Activated naive CD8-positive, alpha-beta T cell treated with anti-CD3 and anti-CD28 coated beads, Interleukin-2, amount 10 ng/mL, durations not matched to agents 7 days and 5 days (primary cell): Measurements from ENCODE around the gene ZNF513. TPM values are rescaled to one million over a fixed set of nuclear protein-coding genes. Genes with fewer than 3 reads are reported as not detected.
A peak's percentile ranks its signal among the peaks of the same experiment; 100 is the strongest.
"Not testable (repeated sequence)": the region's sequence is repeated elsewhere in the genome, so short reads cannot be mapped to it uniquely, and the experiment has no call there.

Experiments
- ATAC-seq: fragments of 150-1000 bp; cut with Tn5 transposase; one replicate; pipeline ENCODE4 v1.10.0; 2021; ENCODE audit warnings: low read depth, moderate library complexity
- POLR2A ChIA-PET: fragments of 350-600 bp; sonication (Branson Sonifier 250); formaldehyde crosslinking; loops from one replicate; lab custom pipeline; 2021; ENCODE audit warnings: antibody characterized with exemption; lab: Charles Lee
- DNase-seq: peaks from one replicate; pipeline ENCODE4 v3.0.0; 2021
- H3K27ac Mint-ChIP-seq: one replicate; pipeline ENCODE4 v1.8.0; 2022; ENCODE audit warnings: mild to moderate bottlenecking, mixed read lengths
- H3K27me3 Mint-ChIP-seq: one replicate; pipeline ENCODE4 v1.8.0; 2022; ENCODE audit warnings: mild to moderate bottlenecking, moderate library complexity, mixed read lengths
- H3K36me3 Mint-ChIP-seq: one replicate; pipeline ENCODE4 v1.8.0; 2021; ENCODE audit warnings: mild to moderate bottlenecking, mixed read lengths
- H3K4me1 Mint-ChIP-seq: one replicate; pipeline ENCODE4 v1.8.0; 2021; ENCODE audit warnings: mixed read lengths
- H3K4me3 Mint-ChIP-seq: one replicate; pipeline ENCODE4 v1.8.0; 2022; ENCODE audit warnings: mild to moderate bottlenecking, moderate library complexity, mixed read lengths
- H3K9me3 Mint-ChIP-seq: one replicate; pipeline ENCODE4 v1.8.0; 2021; ENCODE audit warnings: mixed read lengths
- total RNA-seq, 2 experiments: library from RNA; stranded (reverse); gene quantifications; one replicate each; pipeline ENCODE4 v1.2.3, GENCODE V29; 2021

Gene ZNF513
- 10 to 100 TPM; 16.4 to 18.6 TPM for total RNA-seq

- Mint-ChIP-seq H3K27me3 (no peaks in the 10 kb centered on the region), H3K4me3 (peak within 1 kb of the TSS; percentile 79), H3K27ac (peak within 1 kb of the TSS; percentile 87), H3K4me1 (peaks cover 16% of the 10 kb centered on the region), H3K36me3 (peaks cover 26% of the 10 kb centered on the region), H3K9me3 (no peaks in the 10 kb centered on the region)
- POLR2A ChIA-PET = interaction anchor here (0.5 to 3.5 kb wide), 13 partner anchors 10 to 283 kb away, joined by 3 to 55 read pairs (median 9); partner anchors contain the start of genes EIF2B4, GTF3C2, NRBP1 and PPM1G
- ATAC-seq (peak; percentile 89), DNase-seq (peak; percentile 90)
These were observed at the start of gene ZNF513 for GRCh38 chr2:27380626-27381545. ZNF513 (minus strand) TSS chr2:27380734; CDS start chr2:27380526, 208 bp downstream.

DNA sequence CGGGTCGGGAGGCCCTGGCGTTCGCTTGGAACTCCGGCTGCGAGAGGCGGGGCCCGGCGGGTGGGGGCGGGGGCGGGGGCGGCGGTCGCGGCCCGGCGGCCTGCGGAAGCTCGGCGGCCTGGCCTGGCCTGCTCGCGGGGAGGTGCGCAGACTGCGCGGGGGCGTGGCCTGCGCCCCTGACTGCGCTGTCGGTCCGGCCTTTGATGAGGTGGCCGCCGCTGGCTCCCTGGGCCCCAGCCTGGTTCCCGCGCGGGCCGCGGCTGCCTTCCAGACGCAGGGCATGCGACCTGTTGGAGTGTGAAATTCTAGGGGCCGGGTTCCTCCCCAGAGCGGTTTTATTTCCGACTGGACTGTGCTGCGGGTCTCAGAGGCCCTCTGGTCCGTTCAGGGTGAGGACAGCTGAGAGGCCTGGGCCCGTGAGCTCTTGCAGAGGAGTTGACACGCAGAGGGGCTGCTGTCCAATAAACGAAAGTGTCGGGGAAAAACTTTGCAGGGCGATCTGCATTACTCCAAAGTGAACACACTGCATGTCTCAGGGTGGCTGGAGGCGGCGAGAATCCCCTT lies 48.5 kb upstream of the ZNF513 start:
- Mint-ChIP-seq H3K4me3 (peak overlapping the region; percentile 99), H3K27me3 (no peaks in the 10 kb centered on the region), H3K4me1 (peaks cover 19% of the 10 kb centered on the region), H3K9me3 (no peaks in the 10 kb centered on the region), H3K36me3 (peaks cover 11% of the 10 kb centered on the region), H3K27ac (peak overlapping the region; percentile 99)
- POLR2A ChIA-PET = interaction anchor here (0.6 to 7.4 kb wide), 15 partner anchors 8 to 254 kb away, joined by 3 to 91 read pairs (median 4); partner anchors contain the start of genes CCDC121, EIF2B4, GPN1 and GTF3C2
- DNase-seq (peak; percentile 87), ATAC-seq (peak; percentile 72)

- peaks cover 2% of the 10 kb centered on the region for H3K27me3 Mint-ChIP-seq
- H3K27ac Mint-ChIP-seq = peak within 1 kb of the TSS; percentile 99
- peaks cover 19% of the 10 kb centered on the region for H3K4me1 Mint-ChIP-seq
- H3K9me3 Mint-ChIP-seq = no peaks in the 10 kb centered on the region
- H3K36me3 Mint-ChIP-seq = peaks cover 6% of the 10 kb centered on the region
- DNase-seq (peak; percentile 98), ATAC-seq (peak; percentile 88)
- peak within 1 kb of the TSS; percentile 99 for H3K4me3 Mint-ChIP-seq
- POLR2A ChIA-PET = interaction anchor here (0.6 to 7.4 kb wide), 15 partner anchors 8 to 305 kb away, joined by 3 to 91 read pairs (median 4); partner anchors contain the start of genes ABHD1, CCDC121, EIF2B4 and GPN1
These were observed 47.9 kb upstream of the ZNF513 start, which contains the start of gene NRBP1 for GRCh38 chr2:27428213-27428977. NRBP1 (plus strand) TSS chr2:27428631; CDS start chr2:27433274, 4,643 bp downstream.

DNA sequence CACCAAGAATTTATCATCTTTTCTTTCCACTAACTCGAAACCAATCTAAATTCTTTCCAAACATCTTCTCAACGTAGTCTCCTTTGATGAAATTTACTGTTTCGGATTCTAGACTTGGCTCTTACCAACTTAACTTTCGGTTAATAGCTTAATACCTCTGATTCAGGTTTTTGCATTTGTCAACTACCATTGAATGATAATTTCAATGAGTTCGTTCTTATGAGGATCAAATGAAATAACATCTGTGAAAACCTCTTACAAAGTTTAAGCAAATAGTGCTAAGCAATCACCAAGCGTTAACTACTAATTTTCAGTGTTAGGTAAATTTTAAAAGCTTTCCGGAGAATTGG lies 47.3 kb upstream of the ZNF513 start:
- no peaks in the 10 kb centered on the region for H3K9me3 Mint-ChIP-seq
- peaks cover 4% of the 10 kb centered on the region for H3K36me3 Mint-ChIP-seq
- DNase-seq (no peak), ATAC-seq (no peak)
- H3K4me3 Mint-ChIP-seq = peak overlapping the region; percentile 99
- POLR2A ChIA-PET = interaction anchor here (0.7 to 7.4 kb wide), 11 partner anchors 10 to 304 kb away, joined by 3 to 91 read pairs (median 4); partner anchors contain the start of genes ABHD1, CCDC121, EIF2B4 and GPN1
- peaks cover 19% of the 10 kb centered on the region for H3K4me1 Mint-ChIP-seq
- H3K27ac Mint-ChIP-seq = peak overlapping the region; percentile 99
- peaks cover 4% of the 10 kb centered on the region for H3K27me3 Mint-ChIP-seq

- ATAC-seq, POLR2A ChIA-PET, H3K4me3 Mint-ChIP-seq, H3K27me3 Mint-ChIP-seq, H3K27ac Mint-ChIP-seq, H3K36me3 Mint-ChIP-seq, H3K9me3 Mint-ChIP-seq, DNase-seq: not testable (repeated sequence)
- H3K4me1 Mint-ChIP-seq = peaks cover 11% of the 10 kb centered on the region
These were observed 44.5 kb upstream of the ZNF513 start for GRCh38 chr2:27425039-27425438.

- peaks cover 6% of the 10 kb centered on the region for H3K27me3 Mint-ChIP-seq
These were observed 42.4 kb upstream of the ZNF513 start for GRCh38 chr2:27422958-27423357.

GRCh38 chr2:27421660-27422250 lies 41.2 kb upstream of the ZNF513 start:
- POLR2A ChIA-PET = no interaction called here
- Mint-ChIP-seq H3K4me3 (no peak overlapping the region), H3K27ac (no peak overlapping the region)

More at GRCh38 chr2:27422958-27423357, 42.4 kb upstream of the ZNF513 start:
- ATAC-seq (no peak), DNase-seq (no peak)
- POLR2A ChIA-PET = no interaction called here
- Mint-ChIP-seq H3K9me3 (no peaks in the 10 kb centered on the region), H3K36me3 (no peaks in the 10 kb centered on the region), H3K4me1 (peaks cover 5% of the 10 kb centered on the region), H3K27ac (no peak overlapping the region), H3K4me3 (no peak overlapping the region)

DNA sequence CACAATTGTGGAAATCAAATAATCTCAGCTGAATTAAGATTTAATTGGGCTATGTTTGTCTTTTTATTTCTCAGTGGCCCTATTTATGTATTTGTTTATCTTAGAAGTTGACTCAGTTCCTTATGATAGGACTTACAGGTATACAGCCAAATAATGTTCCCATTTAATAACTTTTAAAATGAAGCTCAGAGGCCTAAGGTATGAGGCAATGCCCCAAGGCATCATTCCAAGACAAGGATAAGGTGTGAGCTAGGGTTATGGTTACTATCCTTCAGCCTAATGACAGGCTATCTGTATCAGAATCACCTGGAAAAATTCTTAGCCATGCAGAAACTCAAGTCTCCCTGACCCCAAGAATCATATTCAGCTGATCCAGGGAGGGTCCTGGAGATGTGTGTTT lies 40.5 kb upstream of the ZNF513 start:
- Mint-ChIP-seq H3K27ac (no peak overlapping the region), H3K36me3 (no peaks in the 10 kb centered on the region), H3K4me1 (no peaks in the 10 kb centered on the region), H3K27me3 (peaks cover 6% of the 10 kb centered on the region), H3K4me3 (no peak overlapping the region), H3K9me3 (no peaks in the 10 kb centered on the region)
- POLR2A ChIA-PET = interaction anchor here (1.8 kb wide), 1 partner anchor 8 kb away, joined by 4 read pairs; the partner anchor contains the start of gene NRBP1
- DNase-seq = no peak
- ATAC-seq = no peak

More at GRCh38 chr2:27421660-27422250, 41.2 kb upstream of the ZNF513 start:
- DNase-seq (no peak), ATAC-seq (no peak)
- Mint-ChIP-seq H3K27me3 (peaks cover 6% of the 10 kb centered on the region), H3K9me3 (no peaks in the 10 kb centered on the region), H3K36me3 (no peaks in the 10 kb centered on the region), H3K4me1 (no peaks in the 10 kb centered on the region)

DNA sequence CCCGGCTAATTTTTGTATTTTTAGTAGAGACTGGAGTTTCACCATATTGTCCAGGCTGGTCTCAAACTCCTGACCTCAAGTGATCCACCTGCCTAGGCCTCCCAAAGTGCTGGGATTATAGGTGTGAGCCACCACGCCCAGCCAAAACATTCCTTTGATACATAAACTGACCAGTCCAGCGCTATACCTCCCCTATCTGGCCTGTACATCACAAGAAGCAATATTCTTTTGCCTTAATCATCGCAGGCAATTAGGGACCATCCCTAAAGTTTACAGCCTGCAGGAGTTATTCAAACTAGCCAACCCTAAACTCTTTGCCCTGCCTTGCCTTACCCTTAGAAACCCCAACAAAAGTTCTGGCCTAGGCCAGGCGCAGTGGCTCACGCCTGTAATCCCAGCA lies 35.6 kb upstream of the ZNF513 start:
- peaks cover 9% of the 10 kb centered on the region for H3K27me3 Mint-ChIP-seq
- POLR2A ChIA-PET = interaction anchor here (0.7 kb wide), 1 partner anchor 61 kb away, joined by 4 read pairs; no protein-coding TSS in a partner anchor
- H3K9me3 Mint-ChIP-seq = peaks cover 3% of the 10 kb centered on the region
- ATAC-seq (no peak), DNase-seq (no peak)
- no peak overlapping the region for H3K27ac Mint-ChIP-seq
- no peaks in the 10 kb centered on the region for H3K36me3 Mint-ChIP-seq
- no peak overlapping the region for H3K4me3 Mint-ChIP-seq
- no peaks in the 10 kb centered on the region for H3K4me1 Mint-ChIP-seq

DNA sequence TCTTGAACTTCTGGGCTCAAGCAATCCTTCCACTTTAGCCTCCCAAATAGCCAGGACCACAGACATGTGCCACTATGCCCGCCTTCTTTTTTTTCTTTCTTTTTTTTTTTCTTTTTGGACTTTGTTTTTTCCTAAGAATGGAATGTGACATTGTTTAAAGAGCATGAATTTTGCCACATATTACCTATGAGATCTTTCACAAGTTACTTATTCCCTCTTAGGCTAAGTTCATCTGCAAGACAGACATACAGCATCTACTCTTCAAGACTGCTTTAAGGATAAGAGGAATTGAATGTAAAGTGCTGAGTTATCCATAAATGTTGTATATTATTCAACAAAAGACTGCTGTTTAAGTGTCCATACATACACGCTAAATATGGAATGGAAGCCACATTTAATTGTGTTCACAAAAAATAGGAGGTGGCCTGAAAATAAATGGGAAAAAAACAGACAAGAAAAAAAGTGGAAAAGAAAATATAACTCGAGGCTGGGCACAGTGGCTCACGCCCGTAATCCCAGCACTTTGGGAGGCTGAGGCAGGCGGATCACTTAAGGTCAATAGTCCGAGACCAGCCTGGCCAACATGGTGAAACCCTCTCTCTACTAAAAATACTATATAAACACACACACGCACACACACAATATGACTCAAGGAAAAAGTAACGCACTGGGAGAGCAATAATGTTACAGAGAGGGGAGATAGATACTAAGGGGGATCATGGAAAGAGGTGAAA lies 32.1 kb upstream of the ZNF513 start:
- no peak for ATAC-seq
- Mint-ChIP-seq H3K4me1 (peaks cover 14% of the 10 kb centered on the region), H3K27me3 (peaks cover 7% of the 10 kb centered on the region), H3K27ac (no peak overlapping the region), H3K9me3 (peaks cover 3% of the 10 kb centered on the region), H3K36me3 (peaks cover 3% of the 10 kb centered on the region), H3K4me3 (no peak overlapping the region)
- POLR2A ChIA-PET = no interaction called here
- no peak for DNase-seq

- H3K9me3 Mint-ChIP-seq = peaks cover 3% of the 10 kb centered on the region
- POLR2A ChIA-PET = interaction anchor here (0.6 to 4.2 kb wide), 19 partner anchors 9 to 1417 kb away, joined by 3 to 91 read pairs (median 4); partner anchors contain the start of genes CCDC121, EIF2B4, GPN1 and GTF3C2
- peaks cover 26% of the 10 kb centered on the region for H3K4me1 Mint-ChIP-seq
These were observed 29.0 kb upstream of the ZNF513 start, which contains the start of gene PPM1G for GRCh38 chr2:27409321-27410073. PPM1G (minus strand) TSS chr2:27409591; CDS start chr2:27409422, 169 bp downstream.

More at GRCh38 chr2:27409321-27410073, 29.0 kb upstream of the ZNF513 start, which contains the start of gene PPM1G:
- H3K27me3 Mint-ChIP-seq = peaks cover 7% of the 10 kb centered on the region
- H3K27ac Mint-ChIP-seq = peak within 1 kb of the TSS; percentile 85
- peak; percentile 97 for ATAC-seq
- peak within 1 kb of the TSS; percentile 90 for H3K4me3 Mint-ChIP-seq
- peaks cover 7% of the 10 kb centered on the region for H3K36me3 Mint-ChIP-seq
- peak; percentile 98 for DNase-seq
